Keratinocyte (primary cell): ENCODE data around the gene NR6A1. TPM values are rescaled to one million over a fixed set of nuclear protein-coding genes. Genes with fewer than 3 reads are reported as not detected.

Source experiments
- DNase-seq: peaks from one replicate; pipeline ENCODE4 v3.0.0-alpha.2; 2011; ENCODE audit warnings: low read depth, missing footprints, low spot score
- FAIRE-seq: peaks from 2 replicates; lab custom pipeline; 2011; peaks lifted over from hg19 to GRCh38; lab: Jason Lieb, UNC
- H2AFZ ChIP-seq: 2 replicates; pipeline ENCODE4 v1.6.0; 2012; ENCODE audit warnings: low read length, control low read depth, inconsistent platforms; ENCODE audit not compliant: control insufficient read depth
- H3K27ac ChIP-seq: 2 replicates; pipeline ENCODE4 v1.5.1; 2011; ENCODE audit warnings: low read length; ENCODE audit not compliant: control insufficient read depth, insufficient read depth
- H3K27me3 ChIP-seq: 3 replicates; pipeline ENCODE4 v1.6.0; 2011; ENCODE audit warnings: low read length; ENCODE audit not compliant: control insufficient read depth, insufficient read depth; ENCODE audit errors: extremely low read depth
- H3K36me3 ChIP-seq, 2 experiments: 2 replicates in 1 of 2; 3 replicates in 1 of 2; pipeline ENCODE4 v1.5.1; 2011; ENCODE audit warnings: low read length in 2 of 2, mild to moderate bottlenecking in 1 of 2; ENCODE audit not compliant: control insufficient read depth in 2 of 2, insufficient read depth in 2 of 2; ENCODE audit errors: extremely low read depth in 1 of 2
- H3K4me1 ChIP-seq: 3 replicates; pipeline ENCODE4 v1.5.1; 2011; ENCODE audit warnings: low read length; ENCODE audit not compliant: control insufficient read depth, insufficient read depth; ENCODE audit errors: extremely low read depth
- H3K4me2 ChIP-seq: 3 replicates; pipeline ENCODE4 v1.6.0; 2011; ENCODE audit warnings: low read depth, low read length; ENCODE audit not compliant: control insufficient read depth, insufficient read depth; ENCODE audit errors: extremely low read depth
- H3K4me3 ChIP-seq, 3 experiments: fragments of 200-600 bp in 1 of 3; sonication (generic) in 1 of 3; 2 replicates in 2 of 3; 3 replicates in 1 of 3; pipeline ENCODE4 v1.5.1; 2011 to 2016; ENCODE audit warnings: low read length in 3 of 3, mild to moderate bottlenecking in 3 of 3, control low read depth in 2 of 3, inconsistent platforms in 1 of 3, low read depth in 1 of 3, mixed read lengths in 1 of 3, mixed run types in 1 of 3, moderate library complexity in 1 of 3; ENCODE audit not compliant: control insufficient read depth in 2 of 3, insufficient read depth in 2 of 3; ENCODE audit errors: extremely low read depth in 1 of 3
- H3K79me2 ChIP-seq: 2 replicates; pipeline ENCODE4 v1.6.0; 2012; ENCODE audit warnings: low read length; ENCODE audit not compliant: control insufficient read depth, insufficient read depth
- H3K9ac ChIP-seq: 3 replicates; pipeline ENCODE4 v1.6.0; 2011; ENCODE audit warnings: low read length; ENCODE audit not compliant: control insufficient read depth, insufficient read depth; ENCODE audit errors: extremely low read depth
- H3K9me1 ChIP-seq: 3 replicates; pipeline ENCODE4 v1.6.0; 2011; ENCODE audit warnings: low read length; ENCODE audit not compliant: control insufficient read depth, insufficient read depth; ENCODE audit errors: extremely low read depth
- H3K9me3 ChIP-seq: 2 replicates; pipeline ENCODE4 v1.5.1; 2012; ENCODE audit warnings: low read depth, low read length; ENCODE audit not compliant: control insufficient read depth
- H4K20me1 ChIP-seq: 3 replicates; pipeline ENCODE4 v1.6.0; 2011; ENCODE audit warnings: low read length; ENCODE audit not compliant: control insufficient read depth, insufficient read depth; ENCODE audit errors: extremely low read depth
- EZH2 ChIP-seq: IDR thresholded peaks from one replicate; pipeline ENCODE4 v1.6.1; 2012; ENCODE audit warnings: inconsistent platforms, mild to moderate bottlenecking, low read length, moderate library complexity
- dilution Hi-C: fragments of 300-500 bp; cut with MboI; formaldehyde crosslinking; loops from one replicate; pipeline ENCODE4 v1.7.0; 2020; ENCODE audit warnings: low sequenced_read_pairs; ENCODE audit not compliant: extremely low pct_ligation_motif_present
- polyA plus RNA-seq, 5 experiments: library from polyadenylated mRNA; depleted of rRNA in 3 of 5; stranded (reverse) in 3 of 5; stranded (forward) in 1 of 5; unstranded in 1 of 5; fragments of >200 nt; gene quantifications; 1 replicate in 1 of 5; 2 replicates in 3 of 5; 3 replicates in 1 of 5; pipeline versions ENCODE4 v1.2.1 to v1.2.3, GENCODE V29; 2011 to 2012; ENCODE audit warnings: missing spikeins in 2 of 5, low read depth in 1 of 5, low replicate concordance in 1 of 5
- TF ChIP-seq, protein P1 (sequence below), 3 experiments: IDR thresholded peaks in 1 of 3; conservative IDR thresholded peaks in 1 of 3; optimal IDR thresholded peaks in 1 of 3; 2 replicates in 2 of 3; 3 replicates in 1 of 3; pipeline versions ENCODE3 to v1.5.1; 2011; ENCODE audit warnings: low read length in 3 of 3, mild to moderate bottlenecking in 3 of 3, moderate library complexity in 2 of 3, control low read depth in 1 of 3, inconsistent platforms in 1 of 3; ENCODE audit not compliant: insufficient read depth in 2 of 3; ENCODE audit errors: extremely low read depth in 1 of 3

NR6A1 gene
- polyA plus RNA-seq, 1 donor (not counting 4 experiments of a cell fraction or from before 2014, with no cell fraction given) = 1.8 TPM

DNA sequence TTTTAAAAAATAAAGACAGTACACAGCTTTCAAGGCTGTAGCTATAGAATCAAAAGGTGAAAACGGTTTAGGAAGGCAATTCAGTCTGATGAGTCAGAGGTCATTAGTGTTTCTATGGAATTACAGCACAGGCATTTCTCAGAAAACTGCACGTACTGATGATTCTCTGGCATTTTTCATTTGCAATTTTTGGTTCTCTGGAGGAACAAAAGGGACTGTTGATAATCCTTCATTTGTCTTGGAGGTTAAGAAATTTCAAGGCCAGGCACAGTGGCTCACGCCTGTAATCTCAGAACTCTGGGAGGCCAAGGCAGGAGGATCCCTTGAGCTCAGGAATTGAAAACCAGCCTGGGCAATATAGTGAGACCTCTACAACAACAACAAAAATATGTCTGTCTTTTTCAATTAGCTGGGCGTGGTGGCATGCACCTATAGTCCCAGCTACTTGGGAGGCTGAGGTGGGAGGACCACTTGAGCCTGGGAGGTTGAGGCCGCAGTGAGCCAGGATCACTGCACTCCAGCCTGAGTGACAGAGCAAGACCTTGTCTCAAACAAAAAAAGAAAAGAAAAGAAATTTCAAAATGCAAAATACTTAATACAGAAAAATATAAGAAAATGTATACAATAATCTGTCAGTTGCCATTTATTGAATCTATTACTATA lies 27.3 kb downstream of the NR6A1 start:
- H3K27ac ChIP-seq = no peak overlapping the region
- TF ChIP-seq, protein P1, sequence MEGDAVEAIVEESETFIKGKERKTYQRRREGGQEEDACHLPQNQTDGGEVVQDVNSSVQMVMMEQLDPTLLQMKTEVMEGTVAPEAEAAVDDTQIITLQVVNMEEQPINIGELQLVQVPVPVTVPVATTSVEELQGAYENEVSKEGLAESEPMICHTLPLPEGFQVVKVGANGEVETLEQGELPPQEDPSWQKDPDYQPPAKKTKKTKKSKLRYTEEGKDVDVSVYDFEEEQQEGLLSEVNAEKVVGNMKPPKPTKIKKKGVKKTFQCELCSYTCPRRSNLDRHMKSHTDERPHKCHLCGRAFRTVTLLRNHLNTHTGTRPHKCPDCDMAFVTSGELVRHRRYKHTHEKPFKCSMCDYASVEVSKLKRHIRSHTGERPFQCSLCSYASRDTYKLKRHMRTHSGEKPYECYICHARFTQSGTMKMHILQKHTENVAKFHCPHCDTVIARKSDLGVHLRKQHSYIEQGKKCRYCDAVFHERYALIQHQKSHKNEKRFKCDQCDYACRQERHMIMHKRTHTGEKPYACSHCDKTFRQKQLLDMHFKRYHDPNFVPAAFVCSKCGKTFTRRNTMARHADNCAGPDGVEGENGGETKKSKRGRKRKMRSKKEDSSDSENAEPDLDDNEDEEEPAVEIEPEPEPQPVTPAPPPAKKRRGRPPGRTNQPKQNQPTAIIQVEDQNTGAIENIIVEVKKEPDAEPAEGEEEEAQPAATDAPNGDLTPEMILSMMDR (optimal IDR thresholded peaks at IDR 0.05 in 1 of 3, IDR thresholded peaks at IDR 0.05 in 1 of 3, conservative IDR thresholded peaks at IDR 0.05 in 1 of 3; ENCODE audit: extremely low read depth in 1 of 3, insufficient read depth in 2 of 3, low read length in 3 of 3) = no peak
- no peak for TF ChIP-seq EZH2

DNA sequence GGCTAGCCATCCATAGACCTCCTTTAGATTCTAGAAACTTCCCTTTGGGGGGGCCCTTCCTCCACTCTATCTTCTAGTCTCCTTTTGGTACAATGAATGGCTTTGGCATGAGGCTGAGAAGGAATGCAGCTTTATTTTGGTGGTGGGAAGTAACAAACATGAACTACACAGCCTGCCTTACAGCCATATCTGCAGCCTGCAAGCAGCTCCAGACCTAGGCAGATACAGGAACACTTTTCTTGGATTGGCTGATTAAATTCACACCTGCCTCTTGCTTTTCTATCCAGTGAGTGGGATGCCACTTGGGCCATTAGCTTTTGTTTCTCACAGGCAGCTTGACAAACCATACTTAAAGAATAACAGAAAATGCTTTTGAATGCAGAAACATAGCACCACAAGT lies 28.2 kb downstream of the NR6A1 start:
- H3K4me1 ChIP-seq = peaks cover 4% of the 10 kb centered on the region
- no peak overlapping the region for H3K9ac ChIP-seq
- H3K27me3 ChIP-seq = no peaks in the 10 kb centered on the region
- no peak overlapping the region for H3K4me2 ChIP-seq
- DNase-seq (no peak), FAIRE-seq (no peak)
- no peaks in the 10 kb centered on the region for H3K9me1 ChIP-seq
- H3K9me3 ChIP-seq = no peaks in the 10 kb centered on the region
- dilution Hi-C loops = no loop called here
- no peaks in the 10 kb centered on the region for H4K20me1 ChIP-seq
- H3K36me3 ChIP-seq = no peaks in the 10 kb centered on the region
- H2AFZ ChIP-seq = no peak overlapping the region
- peaks cover 2% of the 10 kb centered on the region for H3K79me2 ChIP-seq
- no peak for TF ChIP-seq EZH2
- TF ChIP-seq, protein P1 (optimal IDR thresholded peaks at IDR 0.05 in 1 of 3, IDR thresholded peaks at IDR 0.05 in 1 of 3, conservative IDR thresholded peaks at IDR 0.05 in 1 of 3; ENCODE audit: extremely low read depth in 1 of 3, insufficient read depth in 2 of 3, low read length in 3 of 3) = no peak
- no peak overlapping the region for H3K4me3 ChIP-seq
- H3K27ac ChIP-seq = no peak overlapping the region

More for the DNA sequence above, 27.3 kb downstream of the NR6A1 start:
- Histone ChIP-seq H3K9me1 (no peaks in the 10 kb centered on the region), H3K79me2 (peaks cover 2% of the 10 kb centered on the region), H3K4me3 (no peak overlapping the region), H3K4me1 (peaks cover 4% of the 10 kb centered on the region), H2AFZ (no peak overlapping the region), H3K27me3 (no peaks in the 10 kb centered on the region), H3K9me3 (no peaks in the 10 kb centered on the region), H4K20me1 (no peaks in the 10 kb centered on the region), H3K9ac (no peak overlapping the region), H3K36me3 (no peaks in the 10 kb centered on the region), H3K4me2 (no peak overlapping the region)
- dilution Hi-C loops = no loop called here
- no peak for DNase-seq
- no peak for FAIRE-seq
